HG02852 (cell line): Measurements from ENCODE around the gene C17orf107.

Experiments
- ATAC-seq: cut with Tn5 transposase; IDR thresholded peaks from one replicate; pipeline ENCODE4 v1.9.1; 2021; ENCODE audit warnings: mild to moderate bottlenecking, moderate library complexity; ENCODE audit not compliant: unreplicated experiment

The C17orf107 gene

DNA sequence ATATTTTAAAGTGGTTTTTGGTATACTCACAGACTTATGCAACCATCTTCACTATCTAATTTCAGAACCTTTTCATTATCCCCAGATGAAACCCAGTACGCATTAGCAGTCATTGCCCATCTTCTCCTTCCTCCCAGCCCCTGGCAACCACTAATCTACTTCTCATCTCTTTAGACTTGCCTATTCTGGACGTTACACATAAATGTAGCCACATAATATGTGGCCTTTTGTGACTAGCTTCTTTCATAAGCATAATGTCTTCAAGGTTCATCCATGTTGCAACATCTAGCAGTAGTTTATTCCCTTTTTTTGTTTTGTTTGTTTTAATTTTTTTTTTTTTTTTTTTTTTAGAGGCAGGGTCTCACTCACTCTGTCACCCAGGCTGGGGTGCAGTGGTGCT, 28.5 kb upstream of the C17orf107 start:
- ATAC-seq: no peak

- ATAC-seq: no peak
These were observed 26.6 kb upstream of the C17orf107 start for GRCh38 chr17:4872786-4873185.

- no peak for ATAC-seq
These were observed 22.2 kb upstream of the C17orf107 start for GRCh38 chr17:4877089-4877488.

DNA sequence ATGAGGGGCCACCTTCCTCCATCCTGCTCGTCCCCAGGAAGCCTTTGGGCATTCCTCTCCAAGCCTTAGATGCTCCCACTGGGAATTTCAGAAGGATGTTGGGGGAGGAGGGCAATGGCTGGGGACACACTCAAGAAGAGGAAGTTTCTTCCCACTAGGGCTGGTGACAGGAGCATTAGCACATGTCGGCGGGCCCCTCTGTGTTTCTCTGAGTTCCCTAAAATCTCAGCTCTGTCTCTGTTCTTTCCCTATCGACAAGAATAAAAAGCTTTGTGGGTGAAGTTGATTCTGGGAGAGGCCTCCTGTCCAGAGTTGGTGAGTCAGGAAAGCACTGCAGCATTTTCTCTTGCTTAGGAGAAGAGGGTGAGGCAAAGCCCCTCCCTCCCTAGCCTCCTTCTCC, 19.7 kb upstream of the C17orf107 start:
- no peak for ATAC-seq

DNA sequence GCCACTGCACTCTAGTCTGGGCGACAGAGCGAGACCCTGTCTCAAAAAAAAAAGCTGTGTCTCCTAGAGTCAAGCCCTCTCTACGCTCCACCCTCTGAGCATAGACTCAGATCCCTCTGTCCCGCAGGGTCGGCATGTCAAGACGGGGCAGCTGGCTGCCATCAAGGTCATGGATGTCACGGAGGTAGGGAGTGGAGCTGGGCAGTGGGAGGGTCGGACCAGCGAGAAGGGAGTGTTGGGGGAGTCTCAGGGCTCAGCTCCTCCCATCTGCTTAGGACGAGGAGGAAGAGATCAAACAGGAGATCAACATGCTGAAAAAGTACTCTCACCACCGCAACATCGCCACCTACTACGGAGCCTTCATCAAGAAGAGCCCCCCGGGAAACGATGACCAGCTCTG, 18.5 kb upstream of the C17orf107 start:
- no peak for ATAC-seq

GRCh38 chr17:4881761-4882555, 17.4 kb upstream of the C17orf107 start:
- ATAC-seq: no peak

- ATAC-seq: no peak
These were observed 14.8 kb upstream of the C17orf107 start for GRCh38 chr17:4884489-4884888.

- ATAC-seq: no peak
These were observed 12.5 kb upstream of the C17orf107 start for GRCh38 chr17:4886830-4887229.

- no peak for ATAC-seq
These were observed 11.8 kb upstream of the C17orf107 start for GRCh38 chr17:4887581-4887980.

DNA sequence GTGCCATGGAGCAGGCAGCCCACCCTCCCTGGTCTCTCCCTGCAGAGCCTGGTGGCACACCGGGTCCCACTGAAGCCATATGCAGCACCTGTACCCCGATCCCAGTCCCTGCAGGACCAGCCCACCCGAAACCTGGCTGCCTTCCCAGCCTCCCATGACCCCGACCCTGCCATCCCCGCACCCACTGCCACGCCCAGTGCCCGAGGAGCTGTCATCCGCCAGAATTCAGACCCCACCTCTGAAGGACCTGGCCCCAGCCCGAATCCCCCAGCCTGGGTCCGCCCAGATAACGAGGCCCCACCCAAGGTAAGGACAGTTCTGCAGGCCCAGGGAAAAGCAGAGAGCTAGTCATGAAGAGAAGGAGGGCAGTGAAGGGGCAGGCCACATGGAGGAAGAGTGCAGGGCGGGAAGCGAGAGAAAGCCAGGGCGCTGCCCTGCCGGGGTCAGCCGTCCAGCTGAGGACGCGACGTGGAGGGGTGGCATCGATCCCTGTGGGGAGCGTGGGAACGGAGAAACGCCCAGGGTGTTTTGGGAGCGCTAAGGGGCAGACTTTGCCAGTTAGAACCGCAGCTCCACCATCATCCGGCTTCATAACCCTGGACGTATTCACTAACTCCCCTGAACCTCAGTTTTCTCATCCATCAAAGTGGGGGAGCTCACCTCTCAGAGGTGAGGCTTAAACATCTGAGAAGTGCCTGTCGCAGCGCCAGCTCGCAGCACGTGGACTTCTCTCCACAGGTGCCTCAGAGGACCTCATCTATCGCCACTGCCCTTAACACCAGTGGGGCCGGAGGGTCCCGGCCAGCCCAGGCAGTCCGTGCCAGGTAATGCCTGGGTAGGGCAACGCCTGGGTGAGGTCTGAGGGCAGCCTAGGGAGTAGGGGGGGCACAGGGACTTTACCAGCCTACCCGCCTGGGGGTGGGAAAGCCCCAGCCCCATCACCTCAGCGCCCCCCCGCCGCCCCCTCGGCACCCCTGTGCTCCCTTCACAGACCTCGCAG, 7.6 kb upstream of the C17orf107 start:
- no peak for ATAC-seq

GRCh38 chr17:4892499-4893221, 6.7 kb upstream of the C17orf107 start:
- no peak for ATAC-seq

DNA sequence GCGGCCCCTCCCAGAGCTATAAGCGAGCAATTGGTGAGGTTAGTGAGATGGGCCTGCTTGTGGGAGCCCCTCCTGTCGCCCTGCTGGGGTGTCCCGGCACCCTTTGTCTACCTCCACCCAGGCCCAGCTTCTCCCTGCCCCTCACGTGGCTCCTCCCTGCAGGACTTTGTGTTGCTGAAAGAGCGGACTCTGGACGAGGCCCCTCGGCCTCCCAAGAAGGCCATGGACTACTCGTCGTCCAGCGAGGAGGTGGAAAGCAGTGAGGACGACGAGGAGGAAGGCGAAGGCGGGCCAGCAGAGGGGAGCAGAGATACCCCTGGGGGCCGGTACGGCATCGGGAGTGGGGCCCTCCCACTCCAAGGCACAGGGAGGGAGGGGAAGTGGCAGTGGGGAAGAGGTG, 6.1 kb upstream of the C17orf107 start:
- ATAC-seq: no peak

- no peak for ATAC-seq
These were observed 5.4 kb upstream of the C17orf107 start for GRCh38 chr17:4893721-4894560.

DNA sequence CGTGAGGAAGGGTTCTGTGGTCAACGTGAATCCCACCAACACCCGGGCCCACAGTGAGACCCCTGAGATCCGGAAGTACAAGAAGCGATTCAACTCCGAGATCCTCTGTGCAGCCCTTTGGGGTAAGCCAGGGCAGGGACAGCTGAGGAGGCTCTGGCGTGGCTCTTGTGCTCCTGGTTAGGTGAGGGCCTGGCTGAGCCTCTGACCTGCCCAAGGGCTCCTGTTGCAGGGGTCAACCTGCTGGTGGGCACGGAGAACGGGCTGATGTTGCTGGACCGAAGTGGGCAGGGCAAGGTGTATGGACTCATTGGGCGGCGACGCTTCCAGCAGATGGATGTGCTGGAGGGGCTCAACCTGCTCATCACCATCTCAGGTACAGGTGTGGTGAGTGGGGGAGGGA, 4.2 kb upstream of the C17orf107 start:
- no peak for ATAC-seq

DNA sequence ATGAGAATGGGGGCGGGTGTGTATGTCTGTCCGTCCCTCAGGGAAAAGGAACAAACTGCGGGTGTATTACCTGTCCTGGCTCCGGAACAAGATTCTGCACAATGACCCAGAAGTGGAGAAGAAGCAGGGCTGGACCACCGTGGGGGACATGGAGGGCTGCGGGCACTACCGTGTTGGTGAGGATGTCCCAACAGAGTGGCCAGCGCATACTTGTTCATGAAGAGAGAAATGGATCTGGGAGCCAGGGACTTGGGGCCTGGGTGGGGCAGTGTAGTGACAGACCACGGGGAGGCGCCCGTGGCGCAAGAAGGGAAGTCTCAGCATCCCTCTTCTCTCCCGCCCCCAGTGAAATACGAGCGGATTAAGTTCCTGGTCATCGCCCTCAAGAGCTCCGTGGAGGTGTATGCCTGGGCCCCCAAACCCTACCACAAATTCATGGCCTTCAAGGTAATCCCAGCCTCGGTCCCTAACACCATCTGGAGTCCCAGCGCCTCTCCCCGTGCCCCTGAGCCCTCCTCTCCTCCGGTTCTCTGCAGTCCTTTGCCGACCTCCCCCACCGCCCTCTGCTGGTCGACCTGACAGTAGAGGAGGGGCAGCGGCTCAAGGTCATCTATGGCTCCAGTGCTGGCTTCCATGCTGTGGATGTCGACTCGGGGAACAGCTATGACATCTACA, 3.5 kb upstream of the C17orf107 start:
- no peak for ATAC-seq

DNA sequence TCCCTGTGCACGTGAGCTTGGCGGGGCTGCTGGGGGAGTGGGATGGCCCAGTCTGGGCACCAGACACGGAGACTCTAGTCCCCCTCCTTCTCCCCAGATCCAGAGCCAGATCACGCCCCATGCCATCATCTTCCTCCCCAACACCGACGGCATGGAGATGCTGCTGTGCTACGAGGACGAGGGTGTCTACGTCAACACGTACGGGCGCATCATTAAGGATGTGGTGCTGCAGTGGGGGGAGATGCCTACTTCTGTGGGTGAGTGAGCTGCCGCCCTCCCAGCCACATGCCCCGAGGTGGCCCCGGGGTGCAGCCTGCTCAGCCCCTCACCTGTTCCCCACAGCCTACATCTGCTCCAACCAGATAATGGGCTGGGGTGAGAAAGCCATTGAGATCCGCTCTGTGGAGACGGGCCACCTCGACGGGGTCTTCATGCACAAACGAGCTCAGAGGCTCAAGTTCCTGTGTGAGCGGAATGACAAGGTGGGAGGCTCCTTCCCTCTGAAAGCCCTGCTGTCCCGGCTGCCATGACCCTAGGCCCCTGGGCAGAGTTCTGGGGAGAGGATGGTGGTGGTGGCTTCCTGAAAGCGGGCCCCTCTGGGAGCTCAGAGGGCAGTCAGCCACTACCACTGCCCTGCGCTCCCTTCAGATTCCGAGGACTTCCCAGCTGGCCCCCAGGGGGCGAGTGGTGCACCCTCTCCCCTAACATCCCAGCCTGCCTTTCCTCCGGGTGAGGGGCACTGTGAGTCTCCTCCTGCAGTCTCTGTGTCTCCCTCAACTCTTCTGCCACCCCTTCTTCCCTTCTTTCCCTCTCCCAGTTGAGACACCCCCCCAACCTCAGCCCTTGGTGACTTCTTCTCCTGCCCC, 2.8 kb upstream of the C17orf107 start:
- ATAC-seq: no peak

- ATAC-seq: no peak
These were observed 2.1 kb upstream of the C17orf107 start for GRCh38 chr17:4897198-4897687.

DNA sequence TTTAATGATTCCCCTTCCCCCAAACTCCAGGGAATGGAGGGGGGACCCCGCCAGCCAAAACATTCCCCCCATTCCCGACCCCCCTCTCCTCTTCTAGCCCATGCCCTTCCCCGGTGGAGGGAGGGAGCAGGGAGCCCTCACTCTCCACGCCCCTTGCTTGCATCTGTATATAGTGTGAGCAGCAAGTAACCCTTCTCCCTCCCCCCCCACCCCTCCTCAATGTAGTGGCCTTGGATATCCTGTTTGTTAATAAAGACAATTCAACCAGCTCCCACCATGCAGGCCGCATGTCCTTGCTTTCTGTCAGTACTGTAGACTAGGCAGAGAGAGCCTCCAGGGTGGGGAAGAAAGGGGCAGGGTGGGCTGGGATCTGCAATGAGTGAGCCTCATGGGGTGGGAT, 1.6 kb upstream of the C17orf107 start:
- ATAC-seq: no peak

DNA sequence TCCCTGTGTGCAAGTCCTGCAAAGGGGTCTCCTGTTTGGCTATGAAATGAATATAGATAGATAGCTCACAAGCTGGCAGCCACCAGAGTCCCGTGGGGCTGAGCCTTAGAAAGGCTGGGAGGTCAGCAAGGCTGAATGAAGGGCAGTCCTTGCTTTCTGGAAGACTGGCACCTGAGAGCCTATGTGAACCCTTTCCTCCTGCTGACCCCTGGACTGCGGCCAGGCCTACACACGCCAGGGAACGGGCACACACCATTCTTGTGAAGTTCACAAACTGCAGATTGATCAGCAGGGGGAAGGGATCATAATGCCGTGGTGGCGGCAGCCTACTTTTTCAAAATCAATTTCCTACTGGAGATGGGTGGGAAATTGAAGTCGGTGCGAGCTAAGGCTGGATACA, 985 bp upstream of the C17orf107 start:
- ATAC-seq: no peak
